Panc1 (cell line): Measurements from ENCODE around the gene RIPK1. TPM values are rescaled to one million over a fixed set of nuclear protein-coding genes. Genes with fewer than 3 reads are reported as not detected.

Experiments used
- ATAC-seq: fragments of 200-7000 bp; cut with Tn5 transposase; 2 replicates; pipeline ENCODE4 v1.9.1; 2020; ENCODE audit warnings: mild to moderate bottlenecking, moderate library complexity
- BruUV-seq: library from RNA; stranded (reverse); fragments of 400-500 nt; replicated peaks from 2 replicates; lab custom pipeline; 2021; lab: Mats Ljungman, UMichigan
- CTCF ChIA-PET: fragments of 300-600 bp; sonication (Branson Sonifier 250); formaldehyde crosslinking; loops from one replicate; lab custom pipeline; 2022; ENCODE audit warnings: antibody characterized with exemption; lab: Charles Lee
- POLR2A ChIA-PET: fragments of 300-600 bp; sonication (Branson Sonifier 250); formaldehyde crosslinking; loops from one replicate; lab custom pipeline; 2022; ENCODE audit warnings: antibody characterized with exemption; lab: Charles Lee
- DNase-seq: peaks from one replicate; pipeline ENCODE4 v3.0.0-alpha.2; 2010; ENCODE audit warnings: low read depth, low spot score
- H3K27ac ChIP-seq: 2 replicates; pipeline ENCODE4 v1.5.1; 2011; ENCODE audit warnings: mild to moderate bottlenecking, low read length, inconsistent platforms
- H3K27me3 ChIP-seq: fragments of 200-500 bp; sonication (Bioruptor generic); 2 replicates; pipeline ENCODE4 v1.6.0; 2014; ENCODE audit warnings: low read length, inconsistent platforms; ENCODE audit not compliant: control insufficient read depth, insufficient read depth
- H3K36me3 ChIP-seq: fragments of 200-500 bp; sonication (Bioruptor generic); 2 replicates; pipeline ENCODE4 v1.5.1; 2014; ENCODE audit warnings: inconsistent platforms, mild to moderate bottlenecking, low read length, moderate library complexity; ENCODE audit not compliant: control insufficient read depth, insufficient read depth
- H3K4me1 ChIP-seq: 2 replicates; pipeline ENCODE4 v1.5.1; 2011; ENCODE audit warnings: inconsistent platforms, mild to moderate bottlenecking, low read length, moderate library complexity; ENCODE audit not compliant: control insufficient read depth, insufficient read depth
- H3K4me3 ChIP-seq, 2 experiments: 2 replicates each; pipeline ENCODE4 v1.5.1; 2011 to 2012; ENCODE audit warnings: low read depth in 2 of 2, low read length in 2 of 2, mild to moderate bottlenecking in 2 of 2, inconsistent platforms in 1 of 2, moderate library complexity in 1 of 2
- H3K9me3 ChIP-seq: fragments of 200-500 bp; sonication (Bioruptor generic); 2 replicates; pipeline ENCODE4 v1.5.1; 2014; ENCODE audit warnings: low read depth, mild to moderate bottlenecking, inconsistent platforms, low read length, moderate library complexity; ENCODE audit not compliant: control insufficient read depth, insufficient read depth
- CTCF ChIP-seq: fragments of 450-650 bp; IDR thresholded peaks from 2 replicates; pipeline ENCODE4 v1.5.1; 2017; ENCODE audit warnings: mild to moderate bottlenecking
- POLR2AphosphoS5 ChIP-seq: IDR thresholded peaks from 2 replicates; pipeline ENCODE4 v1.6.1; 2012; ENCODE audit warnings: mild to moderate bottlenecking, low read depth, low read length, moderate library complexity
- REST ChIP-seq, 2 experiments: IDR thresholded peaks; 2 replicates each; pipeline ENCODE4 v1.6.1; 2011 to 2012; ENCODE audit warnings: low read depth in 2 of 2, control low read depth in 1 of 2, low read length in 1 of 2, mild to moderate bottlenecking in 1 of 2, moderate library complexity in 1 of 2; ENCODE audit not compliant: insufficient read depth in 1 of 2
- SIN3A ChIP-seq: IDR thresholded peaks from 2 replicates; pipeline ENCODE4 v1.6.1; 2012; ENCODE audit warnings: low read depth, mild to moderate bottlenecking, low read length, moderate library complexity, borderline replicate concordance; ENCODE audit not compliant: insufficient read depth
- TCF7L2 ChIP-seq: IDR thresholded peaks from 2 replicates; pipeline ENCODE4 v1.6.1; 2011; ENCODE audit warnings: mild to moderate bottlenecking, low read depth, low read length, inconsistent platforms
- in situ Hi-C: cut with HindIII; loops from 2 replicates; pipeline ENCODE4 v1.10.0; 2016; ENCODE audit warnings: low sequenced_read_pairs, low pct_unique_long_range_greater_than_20kb
- intact Hi-C: fragments of 100-400 bp; cut with micrococcal nuclease; formaldehyde crosslinking; loops from one replicate; pipeline ENCODE4 v1.10.0; 2022; ENCODE audit not compliant: unreplicated experiment
- total RNA-seq: library from RNA; stranded (reverse); gene quantifications from one replicate; pipeline ENCODE4 v1.2.1, GENCODE V29; 2021; ENCODE audit not compliant: unreplicated experiment

The RIPK1 gene
- total RNA-seq, 1 experiment from 2014 or later: 31.6 TPM

GRCh38 chr6:3162067-3162497 is 93.8 kb downstream of the RIPK1 start:
- BruUV-seq: no TSS peak
- no peak for TF ChIP-seq REST (IDR thresholded peaks at IDR 0.05; ENCODE audit: insufficient read depth in 1 of 2, low read depth in 2 of 2, low read length in 1 of 2)
- TF ChIP-seq TCF7L2: no peak
- TF ChIP-seq SIN3A: no peak
- TF ChIP-seq POLR2AphosphoS5: no peak; the same call in 1 of the 2 replicates
- H3K4me3 ChIP-seq: peak overlapping the region; percentile 76 to 84
- no peaks in the 10 kb centered on the region for H3K9me3 ChIP-seq
- no peaks in the 10 kb centered on the region for H3K27me3 ChIP-seq
- H3K27ac ChIP-seq: peak overlapping the region; percentile 92
- intact Hi-C loops (loop anchor here (10.0 kb wide), 1 partner anchor 73 kb away; no protein-coding TSS in a partner anchor), in situ Hi-C loops (no loop called here)
- no peaks in the 10 kb centered on the region; the same call in 1 of the 2 replicates for H3K36me3 ChIP-seq
- ChIA-PET CTCF (interaction anchor here (0.7 kb wide), 1 partner anchor 84 kb away, joined by 3 read pairs; no protein-coding TSS in a partner anchor), POLR2A (interaction anchor here (0.6 kb wide), 2 partner anchors 28 to 324 kb away, joined by 8 to 18 read pairs; no protein-coding TSS in a partner anchor)
- DNase-seq (no peak), ATAC-seq (no peak)
- H3K4me1 ChIP-seq: peaks cover 28% of the 10 kb centered on the region

DNA sequence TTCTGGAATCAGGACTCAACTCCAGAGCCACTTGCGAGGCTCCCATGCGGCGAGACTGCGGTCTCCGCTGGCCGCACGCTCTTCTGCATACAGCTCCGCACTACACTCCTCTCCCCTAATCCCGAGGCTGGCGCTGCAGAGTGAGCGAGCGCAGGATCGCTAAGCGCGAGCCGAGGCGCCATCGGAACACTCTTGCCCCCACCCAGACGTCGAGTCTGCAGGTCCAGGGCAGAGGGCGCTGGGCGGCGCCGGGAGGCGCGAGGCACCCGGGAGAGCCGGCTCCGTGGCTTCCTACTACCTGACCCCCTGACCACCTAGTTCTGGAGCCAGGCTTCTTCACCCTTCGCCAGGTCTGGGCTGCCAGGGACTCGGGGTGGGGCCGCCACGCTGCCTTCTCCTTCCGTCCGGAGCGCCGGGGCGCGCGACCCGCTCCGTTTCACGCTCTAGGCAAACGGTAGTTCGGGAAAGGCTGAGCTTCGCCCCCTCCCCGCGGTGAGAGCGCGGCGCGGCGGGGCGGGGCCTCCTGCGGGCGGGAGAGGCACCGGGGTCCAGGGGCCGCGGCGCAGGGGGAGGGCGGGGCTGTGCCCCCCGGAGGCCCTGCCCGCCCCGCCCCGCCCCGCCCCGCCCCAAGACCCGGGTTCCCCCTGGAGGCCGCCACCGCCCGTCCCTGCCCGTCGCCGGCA is 94.4 kb downstream of the RIPK1 start:
- Histone ChIP-seq H3K9me3 (no peaks in the 10 kb centered on the region), H3K27ac (peak overlapping the region; percentile 92), H3K4me3 (peak overlapping the region; percentile 76 to 84), H3K36me3 (no peaks in the 10 kb centered on the region), H3K4me1 (peaks cover 28% of the 10 kb centered on the region), H3K27me3 (no peaks in the 10 kb centered on the region)
- in situ Hi-C loops (no loop called here), intact Hi-C loops (loop anchor here (10.0 kb wide), 1 partner anchor 72 kb away; no protein-coding TSS in a partner anchor)
- peak; percentile 77 for TF ChIP-seq POLR2AphosphoS5
- no peak for TF ChIP-seq SIN3A
- BruUV-seq: TSS peak; percentile 94
- DNase-seq (no peak), ATAC-seq (peak; percentile 87)
- POLR2A ChIA-PET: interaction anchor here (0.6 kb wide), 2 partner anchors 28 to 323 kb away, joined by 8 to 18 read pairs; no protein-coding TSS in a partner anchor
- CTCF ChIA-PET: interaction anchor here (0.6 to 0.7 kb wide), 2 partner anchors 36 to 83 kb away, joined by 3 to 9 read pairs; no protein-coding TSS in a partner anchor

DNA sequence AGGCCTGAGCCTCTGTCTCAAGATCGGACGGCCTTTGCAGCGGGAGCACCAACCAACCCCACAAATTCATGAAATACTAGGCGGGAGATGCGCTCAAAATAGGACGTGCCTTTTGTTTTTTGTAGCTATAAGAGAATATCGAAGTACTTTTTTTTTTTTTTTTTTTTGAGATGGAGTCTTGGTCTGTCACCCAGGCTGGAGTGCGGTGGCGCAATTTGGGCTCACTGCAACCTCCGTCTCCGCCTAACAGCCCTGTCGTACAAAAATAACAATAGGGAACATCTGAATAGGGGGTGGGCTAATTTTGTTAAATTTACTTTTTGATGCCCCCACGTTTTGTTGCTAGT is 94.9 kb downstream of the RIPK1 start:
- H3K4me1 ChIP-seq: peaks cover 28% of the 10 kb centered on the region
- no TSS peak for BruUV-seq
- TF ChIP-seq SIN3A (no peak), TCF7L2 (no peak), CTCF (peak; percentile 41), POLR2AphosphoS5 (peak; percentile 6; the same call in 1 of the 2 replicates)
- intact Hi-C loops: loop anchor here (10.0 kb wide), 1 partner anchor 72 kb away; no protein-coding TSS in a partner anchor
- DNase-seq (no peak), ATAC-seq (peak; percentile 6; the same call in 1 of the 2 replicates)
- no peaks in the 10 kb centered on the region for H3K36me3 ChIP-seq
- no peaks in the 10 kb centered on the region for H3K27me3 ChIP-seq
- ChIA-PET CTCF (no interaction called here), POLR2A (no interaction called here)
- in situ Hi-C loops: no loop called here
- H3K9me3 ChIP-seq: no peaks in the 10 kb centered on the region
- peak overlapping the region; percentile 68 for H3K27ac ChIP-seq
- H3K4me3 ChIP-seq: peak overlapping the region; percentile 76 to 84
